Progenitor cell of endocrine pancreas (in vitro differentiated cells): ENCODE data around the gene MBD5. TPM values are rescaled to one million over a fixed set of nuclear protein-coding genes. Genes with fewer than 3 reads are reported as not detected.
A peak's percentile ranks its signal among the peaks of the same experiment; 100 is the strongest.

ENCODE experiments used
- DNase-seq: peaks from one replicate; pipeline ENCODE4 v3.0.0; 2021; ENCODE audit warnings: low spot score; ENCODE audit not compliant: unreplicated experiment
- H3K27ac Mint-ChIP-seq: 2 replicates; pipeline ENCODE4 v1.8.0; 2021; ENCODE audit warnings: mild to moderate bottlenecking, moderate library complexity, mixed read lengths
- H3K27me3 Mint-ChIP-seq: 2 replicates; pipeline ENCODE4 v1.8.0; 2021; ENCODE audit warnings: mixed read lengths
- H3K36me3 Mint-ChIP-seq: 2 replicates; pipeline ENCODE4 v1.8.0; 2022; ENCODE audit warnings: mixed read lengths; ENCODE audit not compliant: insufficient read depth
- H3K4me1 Mint-ChIP-seq: 2 replicates; pipeline ENCODE4 v1.8.0; 2021; ENCODE audit warnings: low read depth, mixed read lengths
- H3K4me3 Mint-ChIP-seq: 2 replicates; pipeline ENCODE4 v1.8.0; 2021; ENCODE audit warnings: low read depth, mild to moderate bottlenecking, moderate library complexity, mixed read lengths
- H3K9me3 Mint-ChIP-seq: 2 replicates; pipeline ENCODE4 v1.8.0; 2021; ENCODE audit warnings: low read depth, mixed read lengths
- total RNA-seq: library from RNA; stranded (reverse); gene quantifications from 2 replicates; pipeline ENCODE4 v1.2.1, GENCODE V29; 2021
- TF ChIP-seq, protein P1 (sequence below): fragments of 200-600 bp; sonication (generic); IDR thresholded peaks from one replicate; pipeline ENCODE4 v1.5.0; 2021; ENCODE audit warnings: antibody characterized with exemption, mild to moderate bottlenecking; ENCODE audit not compliant: unreplicated experiment

Gene MBD5
- total RNA-seq, 1 donor from 2014 or later, result 65.6 TPM

DNA sequence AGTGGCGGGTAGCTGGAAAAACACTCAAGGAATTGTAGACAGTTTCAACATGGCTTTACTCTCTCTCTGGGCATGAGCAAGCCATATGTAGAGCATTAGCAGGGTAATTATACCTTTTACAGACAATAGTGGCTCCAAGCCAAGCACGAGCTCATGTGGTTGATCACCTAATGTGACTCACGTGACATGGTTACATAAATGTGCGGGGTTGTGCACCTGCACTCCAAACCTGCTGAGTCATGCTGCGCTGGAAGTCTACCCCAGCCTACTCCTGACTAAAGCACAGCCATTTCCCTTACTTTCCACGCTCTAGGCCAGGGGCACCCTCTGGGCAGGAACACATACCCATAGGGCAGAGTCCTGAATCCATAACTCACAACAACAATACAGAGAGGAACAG is 232.8 kb downstream of the MBD5 start:
- peaks cover 48% of the 10 kb centered on the region for H3K36me3 Mint-ChIP-seq
- no peaks in the 10 kb centered on the region for H3K27me3 Mint-ChIP-seq
- H3K27ac Mint-ChIP-seq, result no peak overlapping the region
- no peaks in the 10 kb centered on the region for H3K4me1 Mint-ChIP-seq
- H3K9me3 Mint-ChIP-seq, result peaks cover 25% of the 10 kb centered on the region
- H3K4me3 Mint-ChIP-seq, result no peak overlapping the region
- TF ChIP-seq, protein P1, sequence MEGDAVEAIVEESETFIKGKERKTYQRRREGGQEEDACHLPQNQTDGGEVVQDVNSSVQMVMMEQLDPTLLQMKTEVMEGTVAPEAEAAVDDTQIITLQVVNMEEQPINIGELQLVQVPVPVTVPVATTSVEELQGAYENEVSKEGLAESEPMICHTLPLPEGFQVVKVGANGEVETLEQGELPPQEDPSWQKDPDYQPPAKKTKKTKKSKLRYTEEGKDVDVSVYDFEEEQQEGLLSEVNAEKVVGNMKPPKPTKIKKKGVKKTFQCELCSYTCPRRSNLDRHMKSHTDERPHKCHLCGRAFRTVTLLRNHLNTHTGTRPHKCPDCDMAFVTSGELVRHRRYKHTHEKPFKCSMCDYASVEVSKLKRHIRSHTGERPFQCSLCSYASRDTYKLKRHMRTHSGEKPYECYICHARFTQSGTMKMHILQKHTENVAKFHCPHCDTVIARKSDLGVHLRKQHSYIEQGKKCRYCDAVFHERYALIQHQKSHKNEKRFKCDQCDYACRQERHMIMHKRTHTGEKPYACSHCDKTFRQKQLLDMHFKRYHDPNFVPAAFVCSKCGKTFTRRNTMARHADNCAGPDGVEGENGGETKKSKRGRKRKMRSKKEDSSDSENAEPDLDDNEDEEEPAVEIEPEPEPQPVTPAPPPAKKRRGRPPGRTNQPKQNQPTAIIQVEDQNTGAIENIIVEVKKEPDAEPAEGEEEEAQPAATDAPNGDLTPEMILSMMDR, result no peak
- no peak for DNase-seq

GRCh38 chr2:148255929-148256328 is 235.0 kb downstream of the MBD5 start:
- Mint-ChIP-seq H3K4me1 (no peaks in the 10 kb centered on the region), H3K27ac (no peak overlapping the region), H3K36me3 (peaks cover 64% of the 10 kb centered on the region), H3K4me3 (no peak overlapping the region), H3K9me3 (peaks cover 40% of the 10 kb centered on the region), H3K27me3 (no peaks in the 10 kb centered on the region)
- TF ChIP-seq, protein P1, result no peak
- DNase-seq, result no peak

- Mint-ChIP-seq H3K9me3 (peaks cover 36% of the 10 kb centered on the region), H3K4me3 (no peak overlapping the region), H3K4me1 (no peaks in the 10 kb centered on the region), H3K27me3 (no peaks in the 10 kb centered on the region), H3K36me3 (peaks cover 59% of the 10 kb centered on the region), H3K27ac (no peak overlapping the region)
- TF ChIP-seq, protein P1, result no peak
- DNase-seq, result no peak
Observed at GRCh38 chr2:148257276-148257675, 236.4 kb downstream of the MBD5 start.

- H3K4me3 Mint-ChIP-seq, result no peak overlapping the region
- DNase-seq, result no peak
- H3K27ac Mint-ChIP-seq, result peak overlapping the region; percentile 39
- no peaks in the 10 kb centered on the region for H3K4me1 Mint-ChIP-seq
- TF ChIP-seq, protein P1, result no peak
- H3K27me3 Mint-ChIP-seq, result no peaks in the 10 kb centered on the region
- H3K36me3 Mint-ChIP-seq, result peaks cover 54% of the 10 kb centered on the region
- peaks cover 32% of the 10 kb centered on the region for H3K9me3 Mint-ChIP-seq
Observed at GRCh38 chr2:148258124-148258523, 237.2 kb downstream of the MBD5 start.

DNA sequence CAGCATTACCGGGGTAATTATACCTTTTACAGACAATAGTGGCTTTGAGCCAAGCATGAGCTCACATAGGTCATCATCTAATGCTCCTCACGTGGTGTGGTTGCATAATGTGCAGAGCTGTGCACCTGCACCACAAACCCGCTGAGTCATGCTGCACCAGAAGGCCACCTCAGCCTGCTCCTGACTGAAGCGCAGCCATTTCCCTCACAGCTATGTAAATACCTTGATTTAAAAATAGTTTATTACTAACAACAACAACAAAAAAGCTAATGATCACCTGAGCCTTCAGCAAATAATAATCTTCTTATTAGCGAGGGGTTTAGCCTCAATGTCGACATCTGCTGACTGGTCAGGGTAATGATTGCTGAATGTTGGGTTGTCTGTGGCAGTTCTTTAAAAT is 238.8 kb downstream of the MBD5 start:
- no peak for DNase-seq
- no peak overlapping the region for H3K27ac Mint-ChIP-seq
- H3K27me3 Mint-ChIP-seq, result no peaks in the 10 kb centered on the region
- H3K9me3 Mint-ChIP-seq, result peaks cover 20% of the 10 kb centered on the region
- peaks cover 40% of the 10 kb centered on the region for H3K36me3 Mint-ChIP-seq
- TF ChIP-seq, protein P1, result no peak
- no peak overlapping the region for H3K4me3 Mint-ChIP-seq
- H3K4me1 Mint-ChIP-seq, result no peaks in the 10 kb centered on the region
